Small intestine (tissue), 7 donors: ENCODE results near the gene CRAT. TPM values are rescaled to one million over a fixed set of nuclear protein-coding genes. Genes with fewer than 3 reads are reported as not detected.

Source experiments
- DNase-seq, 2 donors: peaks; one replicate each; pipeline versions ENCODE4 v3.0.0 to v3.0.0-alpha.2; 2013
- FAIRE-seq: peaks from 2 replicates; lab custom pipeline; 2012; peaks lifted over from hg19 to GRCh38; lab: Jason Lieb, UNC
- H3K27ac ChIP-seq, 3 donors: one replicate each; pipeline ENCODE4 v1.5.1; 2013; ENCODE audit warnings: low read length in 2 of 3, mild to moderate bottlenecking in 2 of 3, control low read depth in 1 of 3, inconsistent platforms in 1 of 3, low read depth in 1 of 3, moderate library complexity in 1 of 3
- H3K27me3 ChIP-seq, 3 donors: one replicate each; pipeline ENCODE4 v1.6.1; 2013; ENCODE audit warnings: low read length in 3 of 3, inconsistent platforms in 1 of 3; ENCODE audit not compliant: control insufficient read depth in 3 of 3, insufficient read depth in 3 of 3
- H3K36me3 ChIP-seq, 3 donors: one replicate each; pipeline ENCODE4 v1.6.1; 2013; ENCODE audit warnings: low read length in 3 of 3, inconsistent platforms in 1 of 3, low read depth in 1 of 3, mild to moderate bottlenecking in 1 of 3, moderate library complexity in 1 of 3; ENCODE audit not compliant: control insufficient read depth in 3 of 3, insufficient read depth in 2 of 3
- H3K4me1 ChIP-seq, 3 donors: one replicate each; pipeline ENCODE4 v1.6.1; 2013; ENCODE audit warnings: low read length in 2 of 3, inconsistent platforms in 1 of 3, low read depth in 1 of 3, mild to moderate bottlenecking in 1 of 3, moderate library complexity in 1 of 3; ENCODE audit not compliant: control insufficient read depth in 3 of 3, insufficient read depth in 2 of 3
- H3K4me3 ChIP-seq, 3 donors: one replicate each; pipeline ENCODE4 v1.5.1; 2013; ENCODE audit warnings: low read length in 3 of 3, control low read depth in 1 of 3, inconsistent platforms in 1 of 3, low read depth in 1 of 3, mild to moderate bottlenecking in 1 of 3, moderate library complexity in 1 of 3
- H3K9me3 ChIP-seq, 2 donors: one replicate each; pipeline ENCODE4 v1.6.1; 2013; ENCODE audit warnings: low read depth in 1 of 2, low read length in 1 of 2; ENCODE audit not compliant: control insufficient read depth in 2 of 2, insufficient read depth in 1 of 2
- WGBS, 3 donors: extraction: QIAGEN DNeasy Blood & Tissue Kit; methylation state at CpG; one replicate each; pipeline ENCODE4 v1.1.7; 2013; 5-methylcytosine and 5-hydroxymethylcytosine counted together
- polyA plus RNA-seq, 4 donors: library from polyadenylated mRNA; stranded (reverse) in 3 of 4; unstranded in 1 of 4; fragments of 200-250 nt in 3 of 4; fragments of 120-200 nt in 1 of 4; gene quantifications; one replicate each; pipeline versions ENCODE4 v1.2.1 to v1.2.3, GENCODE V29; 2013
- donor health status: healthy with polysubstance abuse.
- donor health status: control.
- donor health status: control.
- donor health status: Bipolar disorder and iron deficiency.
- donor health status: healthy.

Gene CRAT
- polyA plus RNA-seq, 4 donors, result 55.0 to 122 (median 97.7) TPM

DNA sequence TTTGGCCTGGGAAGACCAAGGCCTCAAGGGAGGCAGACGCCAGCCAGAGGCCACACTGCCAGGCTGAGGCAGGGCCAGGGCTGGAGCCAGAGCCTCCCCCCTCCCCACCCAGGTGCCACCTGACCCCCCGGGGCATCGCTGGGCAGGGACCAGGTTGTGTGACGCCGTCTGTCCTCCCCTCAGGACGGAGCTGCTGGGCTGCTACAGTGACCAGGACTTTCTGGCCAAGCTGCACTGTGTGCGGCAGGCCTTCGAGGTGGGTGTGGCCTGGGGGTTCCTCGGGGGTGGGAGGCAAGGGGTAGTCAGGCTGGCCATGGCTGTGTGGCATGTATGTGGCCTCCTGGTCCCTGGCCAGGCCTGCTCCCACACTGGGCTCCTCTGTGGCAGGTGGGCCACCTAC is 47.5 kb downstream of the CRAT start:
- Histone ChIP-seq H3K4me3 (no peak overlapping the region), H3K4me1 (no peaks in the 10 kb centered on the region), H3K27me3 (no peaks in the 10 kb centered on the region), H3K27ac (no peak overlapping the region), H3K9me3 (no peaks in the 10 kb centered on the region), H3K36me3 (peaks cover 12 to 81% (median 25%) of the 10 kb centered on the region in 3 donors)
- FAIRE-seq (no peak), DNase-seq (no peak)
- WGBS, 3 donors, result 87 to 93% (median 92%) methylated on average over 9 of the region's 9 CpGs

DNA sequence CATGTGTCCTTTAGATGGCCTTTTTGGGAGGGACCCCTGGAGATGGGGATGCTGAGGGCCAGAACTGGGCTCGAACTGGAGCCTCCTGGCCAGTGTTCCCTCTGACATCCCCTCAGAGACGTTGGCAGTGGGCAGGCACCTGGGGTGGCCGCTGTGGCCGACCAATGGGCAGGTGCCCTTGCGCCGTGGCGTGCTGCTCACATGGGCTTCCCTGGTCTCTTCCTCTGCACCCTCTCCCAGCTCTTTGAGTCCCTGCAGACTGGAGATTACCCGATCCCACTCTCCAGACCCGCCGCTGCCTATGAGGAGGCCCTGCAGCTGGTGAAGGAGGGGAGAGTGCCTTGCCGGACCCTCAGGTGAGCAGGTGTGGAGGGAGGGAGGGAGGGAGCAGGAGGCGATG is 49.6 kb downstream of the CRAT start:
- FAIRE-seq (no peak), DNase-seq (no peak)
- 96 to 97% (median 97%) methylated on average over 10 to 12 of the region's 12 CpGs for WGBS, 3 donors
- Histone ChIP-seq H3K4me3 (no peak overlapping the region), H3K4me1 (no peaks in the 10 kb centered on the region), H3K36me3 (peaks cover 12 to 82% (median 18%) of the 10 kb centered on the region in 3 donors), H3K27me3 (no peaks in the 10 kb centered on the region), H3K27ac (no peak overlapping the region), H3K9me3 (no peaks in the 10 kb centered on the region)

DNA sequence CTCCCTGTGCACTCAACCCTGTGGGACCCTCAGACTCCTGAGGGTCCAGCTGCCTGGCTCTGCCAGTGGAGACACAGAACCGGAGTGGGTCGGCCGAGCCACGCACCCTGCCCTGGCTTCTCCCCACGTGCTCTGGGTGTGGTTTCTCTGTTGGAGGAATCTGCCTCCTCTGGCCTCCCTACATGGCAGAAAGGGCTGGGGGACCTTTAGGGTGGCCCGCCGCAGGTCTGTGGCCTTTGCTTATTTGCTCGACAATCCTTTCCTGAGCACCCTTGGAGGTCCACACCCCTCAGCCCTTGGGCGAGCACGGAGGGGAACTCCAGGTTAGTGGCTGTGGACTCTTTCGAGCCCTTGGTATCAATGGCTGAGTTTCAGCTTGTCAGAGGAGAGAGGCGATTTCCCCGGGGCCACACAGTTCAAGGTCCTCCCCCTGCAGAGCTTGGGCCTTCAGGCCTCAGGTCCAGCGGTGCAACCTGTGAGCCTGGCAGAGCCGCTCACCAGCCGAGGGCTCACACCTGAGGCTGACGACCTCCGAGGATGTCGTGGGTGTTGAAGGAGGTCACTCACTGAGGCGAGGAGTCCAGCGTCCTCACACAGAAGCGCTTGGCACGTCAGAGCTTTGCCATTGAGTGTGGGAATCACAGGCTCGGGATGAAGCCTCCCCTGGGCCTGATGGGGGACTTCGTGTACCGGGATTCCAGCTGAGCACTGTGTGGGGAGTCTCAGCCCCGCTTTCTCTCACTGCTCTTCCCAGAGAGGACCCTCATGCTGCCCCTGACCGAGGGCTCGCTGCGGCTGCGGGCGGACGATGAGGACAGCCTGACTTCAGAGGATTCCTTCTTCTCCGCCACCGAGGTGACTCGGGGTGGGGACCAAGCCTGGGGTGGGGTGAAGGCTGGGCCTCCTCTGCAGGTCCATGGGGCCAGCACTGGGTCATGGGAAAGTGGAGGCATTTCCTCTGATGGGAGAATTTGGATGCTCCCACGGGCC is 50.5 kb downstream of the CRAT start:
- no peaks in the 10 kb centered on the region for H3K9me3 ChIP-seq
- no peaks in the 10 kb centered on the region for H3K27me3 ChIP-seq
- 93 to 96% (median 95%) methylated on average over 36 to 37 of the region's 37 CpGs for WGBS, 3 donors
- H3K36me3 ChIP-seq, result peaks cover 7 to 76% (median 17%) of the 10 kb centered on the region in 3 donors
- H3K27ac ChIP-seq, result no peak overlapping the region
- FAIRE-seq, result no peak
- no peak for DNase-seq
- no peaks in the 10 kb centered on the region for H3K4me1 ChIP-seq
- H3K4me3 ChIP-seq, result no peak overlapping the region

DNA sequence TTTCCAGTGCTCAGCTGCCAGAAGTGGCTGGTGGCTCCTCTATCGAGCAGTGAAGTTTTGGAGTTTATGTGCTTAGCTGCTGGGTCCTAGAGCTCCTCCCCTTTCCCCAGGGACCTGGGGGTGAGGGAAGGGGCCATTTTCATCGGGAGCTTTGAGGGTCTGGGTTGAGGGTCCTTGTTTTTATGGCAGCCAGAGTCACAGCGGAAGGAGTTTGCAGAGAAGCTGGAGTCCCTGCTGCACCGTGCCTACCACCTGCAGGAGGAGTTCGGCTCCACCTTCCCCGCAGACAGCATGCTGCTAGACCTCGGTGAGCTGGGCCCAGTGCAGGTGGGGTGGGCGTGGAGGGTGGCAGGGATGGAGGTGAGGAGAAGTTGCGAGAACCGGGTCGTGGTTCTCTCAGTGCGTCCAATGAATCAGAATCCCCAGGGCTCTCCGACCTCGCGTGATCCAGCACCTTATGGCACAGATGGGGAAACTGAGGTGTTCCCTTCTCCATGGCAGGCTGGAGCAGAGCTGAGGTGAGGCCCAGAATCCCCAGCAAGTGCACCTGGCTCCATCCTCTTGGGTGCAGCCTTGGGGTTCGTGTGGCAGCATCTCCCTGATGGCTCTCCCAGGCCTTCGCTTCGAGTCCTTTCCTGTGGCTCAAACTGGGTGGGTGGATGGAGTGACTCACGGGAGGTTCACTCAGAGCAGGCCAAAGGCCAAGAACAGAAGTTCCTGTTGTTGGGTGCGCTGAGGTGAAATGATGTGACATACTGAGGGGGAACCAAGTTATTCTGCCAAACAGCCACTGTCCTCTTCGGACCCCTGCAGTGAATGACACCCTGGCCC is 51.4 kb downstream of the CRAT start:
- Histone ChIP-seq H3K4me3 (no peak overlapping the region), H3K4me1 (no peaks in the 10 kb centered on the region), H3K27me3 (no peaks in the 10 kb centered on the region), H3K9me3 (no peaks in the 10 kb centered on the region), H3K36me3 (peaks cover 7 to 70% (median 12%) of the 10 kb centered on the region in 3 donors), H3K27ac (no peak overlapping the region)
- FAIRE-seq (no peak), DNase-seq (peak in 1 of 2 donors; percentile 49)
- 83 to 87% (median 86%) methylated on average over 21 of the region's 21 CpGs for WGBS, 3 donors

DNA sequence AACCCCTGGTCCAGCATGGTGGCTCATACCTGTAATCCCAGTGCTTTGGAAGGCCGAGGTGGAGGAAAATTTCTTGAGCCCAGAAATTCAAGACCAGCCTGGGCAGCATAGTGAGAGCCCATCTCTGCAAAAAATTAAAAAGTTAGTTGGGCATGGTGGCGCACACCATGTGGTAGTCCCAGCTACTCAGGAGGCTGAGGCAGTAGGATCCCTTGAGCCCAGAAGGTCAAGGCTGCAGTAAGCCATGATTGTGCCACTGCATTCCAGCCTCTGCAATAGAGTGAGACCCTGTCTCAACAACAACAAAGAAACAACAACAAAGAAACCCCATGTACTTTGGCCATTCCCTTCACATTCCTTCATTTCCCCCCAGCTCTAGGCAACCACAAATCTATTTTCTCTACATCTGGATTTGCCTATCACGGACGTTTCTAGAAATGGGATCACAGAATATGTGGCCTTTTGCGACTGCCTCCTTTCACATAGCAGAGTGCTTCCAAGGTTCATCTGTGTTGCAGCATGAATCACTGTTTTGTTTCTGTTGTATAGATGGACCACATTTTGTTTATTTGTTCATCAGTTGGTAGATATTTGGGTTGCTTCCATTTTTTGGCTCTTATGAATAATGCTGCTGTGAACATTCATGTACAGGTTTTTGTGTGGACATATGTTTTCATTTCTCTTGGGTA is 56.3 kb downstream of the CRAT start:
- WGBS, 3 donors, result 87 to 90% (median 89%) methylated on average over 5 of the region's 5 CpGs
- FAIRE-seq (no peak), DNase-seq (no peak)
- peaks cover 0 to 2% (median 0%) of the 10 kb centered on the region in 3 donors for H3K4me1 ChIP-seq
- H3K4me3 ChIP-seq, result no peak overlapping the region
- H3K9me3 ChIP-seq, result no peaks in the 10 kb centered on the region
- H3K27ac ChIP-seq, result no peak overlapping the region
- no peaks in the 10 kb centered on the region for H3K27me3 ChIP-seq
- peaks cover under 1 to 65% (median 13%) of the 10 kb centered on the region in 3 donors for H3K36me3 ChIP-seq

DNA sequence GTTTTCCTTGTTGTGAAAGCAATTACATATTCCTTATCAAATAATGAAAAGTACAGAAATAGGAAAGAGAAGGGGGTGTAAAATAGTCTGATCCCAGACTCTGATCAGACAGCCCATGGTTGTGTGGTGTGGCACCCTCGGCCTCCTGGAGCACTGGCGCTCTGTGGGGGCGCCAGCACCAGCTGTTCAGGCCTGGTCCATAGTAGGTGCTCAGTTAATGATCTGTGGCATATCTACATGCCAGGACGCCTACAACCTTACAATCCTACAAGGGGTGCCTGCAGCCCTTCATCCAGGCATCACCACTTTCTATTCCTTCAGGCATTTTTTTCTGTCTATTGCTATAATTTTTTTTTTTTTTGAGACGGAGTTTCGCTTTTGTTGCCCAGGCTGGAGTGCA is 57.6 kb downstream of the CRAT start:
- peaks cover 13 to 70% (median 15%) of the 10 kb centered on the region in 3 donors for H3K36me3 ChIP-seq
- H3K27ac ChIP-seq, result peak overlapping the region in 2 of 3 donors; percentile 71 to 91
- H3K4me3 ChIP-seq, result no peak overlapping the region
- H3K27me3 ChIP-seq, result no peaks in the 10 kb centered on the region
- WGBS, 3 donors, result 80 to 92% (median 87%) methylated on average over 6 of the region's 6 CpGs
- H3K4me1 ChIP-seq, result peaks cover 0 to 2% (median 0%) of the 10 kb centered on the region in 3 donors
- H3K9me3 ChIP-seq, result no peaks in the 10 kb centered on the region
- FAIRE-seq, result no peak
- no peak for DNase-seq

DNA sequence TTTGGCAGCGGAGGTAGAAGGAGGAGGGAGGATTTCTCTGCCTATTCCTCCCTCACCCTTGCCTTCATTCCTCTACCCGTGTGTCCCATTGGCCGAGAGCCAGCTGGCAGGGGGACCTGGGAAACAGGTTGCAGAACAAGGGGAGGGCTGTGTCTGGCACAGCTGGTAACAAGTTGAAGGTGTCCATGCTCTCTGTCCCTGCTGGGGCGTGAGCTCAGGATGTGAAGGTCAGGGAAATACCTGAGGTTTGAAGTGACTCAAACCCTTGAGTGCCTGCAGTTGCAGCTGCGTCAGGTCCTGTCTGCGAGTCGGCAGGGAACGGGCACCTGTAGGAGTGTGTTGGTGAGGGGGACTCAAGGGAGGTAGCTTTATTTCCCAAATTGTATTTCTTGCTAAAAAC is 58.0 kb downstream of the CRAT start:
- no peaks in the 10 kb centered on the region for H3K9me3 ChIP-seq
- H3K27me3 ChIP-seq, result no peaks in the 10 kb centered on the region
- 8 to 58% (median 36%) methylated on average over 8 of the region's 8 CpGs for WGBS, 3 donors
- FAIRE-seq, result no peak
- H3K27ac ChIP-seq, result peak overlapping the region in 2 of 3 donors; percentile 81 to 91
- peaks cover 13 to 71% (median 15%) of the 10 kb centered on the region in 3 donors for H3K36me3 ChIP-seq
- DNase-seq, result peak in 1 of 2 donors; percentile 98
- peaks cover 0 to 2% (median 0%) of the 10 kb centered on the region in 3 donors for H3K4me1 ChIP-seq
- no peak overlapping the region for H3K4me3 ChIP-seq
